ENCODE results near the gene HAUS7.

- TF ChIP-seq POLR2A (IDR thresholded peaks at IDR 0.05) (no peak), POLR2AphosphoS5 (IDR thresholded peaks at IDR 0.05) (no peak), EP300 (IDR thresholded peaks at IDR 0.05) (no peak)
- TF ChIP-seq, protein P1, sequence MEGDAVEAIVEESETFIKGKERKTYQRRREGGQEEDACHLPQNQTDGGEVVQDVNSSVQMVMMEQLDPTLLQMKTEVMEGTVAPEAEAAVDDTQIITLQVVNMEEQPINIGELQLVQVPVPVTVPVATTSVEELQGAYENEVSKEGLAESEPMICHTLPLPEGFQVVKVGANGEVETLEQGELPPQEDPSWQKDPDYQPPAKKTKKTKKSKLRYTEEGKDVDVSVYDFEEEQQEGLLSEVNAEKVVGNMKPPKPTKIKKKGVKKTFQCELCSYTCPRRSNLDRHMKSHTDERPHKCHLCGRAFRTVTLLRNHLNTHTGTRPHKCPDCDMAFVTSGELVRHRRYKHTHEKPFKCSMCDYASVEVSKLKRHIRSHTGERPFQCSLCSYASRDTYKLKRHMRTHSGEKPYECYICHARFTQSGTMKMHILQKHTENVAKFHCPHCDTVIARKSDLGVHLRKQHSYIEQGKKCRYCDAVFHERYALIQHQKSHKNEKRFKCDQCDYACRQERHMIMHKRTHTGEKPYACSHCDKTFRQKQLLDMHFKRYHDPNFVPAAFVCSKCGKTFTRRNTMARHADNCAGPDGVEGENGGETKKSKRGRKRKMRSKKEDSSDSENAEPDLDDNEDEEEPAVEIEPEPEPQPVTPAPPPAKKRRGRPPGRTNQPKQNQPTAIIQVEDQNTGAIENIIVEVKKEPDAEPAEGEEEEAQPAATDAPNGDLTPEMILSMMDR (IDR thresholded peaks at IDR 0.05): no peak
These were observed 15.2 kb upstream of the HAUS7 start for GRCh38 chrX:153485396-153486080.

Data from stomach (tissue), 4 donors.